GM18502 (cell line): ENCODE data around the gene C2orf15.
"Not testable (repeated sequence)": the region's sequence is repeated elsewhere in the genome, so short reads cannot be mapped to it uniquely, and the experiment has no call there.

Experiments used
- ATAC-seq: cut with Tn5 transposase; IDR thresholded peaks from one replicate; pipeline ENCODE4 v1.9.1; 2021; ENCODE audit warnings: mild to moderate bottlenecking; ENCODE audit not compliant: unreplicated experiment, poor library complexity

C2orf15 gene, protein sequence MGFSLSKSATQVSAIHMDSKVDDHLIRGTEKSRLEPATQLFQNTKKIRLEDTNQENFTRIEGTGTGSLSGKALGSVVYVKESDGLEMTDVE

GRCh38 chr2:99141110-99142108 is at the start of gene C2orf15:
Gene C2orf15 (plus strand): TSS chr2:99141707. CDS start chr2:99150559, 8,852 bp downstream.
- peak; percentile 91 for ATAC-seq

DNA sequence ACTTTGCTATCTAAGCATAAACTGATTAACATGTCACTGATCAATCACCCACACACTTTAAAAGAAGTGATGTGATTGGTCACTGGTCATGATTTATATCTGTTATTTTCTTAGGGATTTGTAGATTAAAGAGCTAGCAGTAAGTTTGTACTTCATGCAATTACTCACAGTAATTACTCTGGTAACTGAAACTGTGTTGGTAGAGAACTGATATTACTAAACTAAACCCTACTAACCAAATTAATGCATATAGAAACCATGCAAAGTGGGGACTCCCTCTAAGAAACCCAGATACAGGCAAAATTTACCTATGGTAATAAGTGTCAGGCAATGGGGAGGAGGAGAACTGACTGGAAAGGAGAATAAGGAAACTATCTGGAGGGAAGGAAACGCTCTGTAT is 44.8 kb upstream of the C2orf15 start:
- ATAC-seq, result no peak

DNA sequence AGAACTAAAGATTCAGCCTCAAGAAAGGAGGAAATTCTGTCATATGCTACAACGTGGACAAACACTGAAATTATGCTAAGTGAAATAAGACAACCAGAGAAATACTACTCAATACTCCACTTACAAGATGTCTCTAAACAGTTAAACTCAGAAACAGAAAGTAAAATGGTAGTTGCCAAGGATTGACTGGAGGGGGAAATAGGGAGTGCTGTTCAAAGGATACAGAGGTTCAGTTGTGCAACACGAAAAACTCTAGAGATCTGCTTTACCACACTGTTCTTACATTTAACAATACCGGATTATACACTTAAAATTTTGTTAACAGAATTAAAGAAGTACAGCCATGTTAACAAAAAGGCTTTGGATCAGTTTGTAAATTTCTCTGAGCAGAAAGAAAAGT is 39.8 kb upstream of the C2orf15 start:
- no peak for ATAC-seq

DNA sequence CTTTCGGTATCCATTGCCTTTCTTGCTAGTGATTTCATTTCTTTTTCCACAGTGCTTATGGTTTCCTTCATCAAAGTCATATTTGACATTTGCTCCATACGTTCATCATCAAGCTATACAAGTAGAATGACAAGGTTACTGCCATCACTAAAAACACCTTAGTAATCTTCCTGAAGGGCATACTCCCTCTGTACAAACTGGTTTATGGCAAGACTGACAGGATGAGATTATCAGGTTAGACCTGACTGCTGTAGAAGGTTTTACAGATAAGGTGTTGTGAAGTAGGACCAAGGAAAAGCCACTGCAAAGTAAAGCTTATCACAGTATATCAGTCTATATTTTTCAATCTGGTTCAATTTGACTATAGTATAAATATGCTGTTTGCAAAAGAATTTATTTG is 37.5 kb upstream of the C2orf15 start:
- ATAC-seq, result no peak

DNA sequence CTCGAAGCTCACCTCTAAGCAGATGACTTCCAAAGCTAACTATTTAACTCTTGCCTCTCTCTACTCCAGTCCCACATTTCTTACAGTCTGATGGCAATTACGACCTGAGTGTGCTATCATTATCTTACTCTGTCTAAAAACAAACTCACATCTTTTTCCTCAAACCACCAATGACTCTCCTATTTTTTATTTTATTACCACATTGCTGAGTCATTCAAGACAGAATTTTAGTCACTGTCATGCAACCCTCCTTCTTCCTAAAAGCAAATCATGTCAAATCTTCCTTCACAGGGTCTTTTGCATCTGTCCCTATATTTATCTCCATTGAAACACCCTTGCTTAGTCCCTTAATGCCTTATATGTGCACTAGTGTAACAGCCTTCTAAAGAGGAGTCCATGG is 34.6 kb upstream of the C2orf15 start:
- ATAC-seq, result no peak

GRCh38 chr2:99111236-99111635 is 30.3 kb upstream of the C2orf15 start:
- ATAC-seq, result no peak

DNA sequence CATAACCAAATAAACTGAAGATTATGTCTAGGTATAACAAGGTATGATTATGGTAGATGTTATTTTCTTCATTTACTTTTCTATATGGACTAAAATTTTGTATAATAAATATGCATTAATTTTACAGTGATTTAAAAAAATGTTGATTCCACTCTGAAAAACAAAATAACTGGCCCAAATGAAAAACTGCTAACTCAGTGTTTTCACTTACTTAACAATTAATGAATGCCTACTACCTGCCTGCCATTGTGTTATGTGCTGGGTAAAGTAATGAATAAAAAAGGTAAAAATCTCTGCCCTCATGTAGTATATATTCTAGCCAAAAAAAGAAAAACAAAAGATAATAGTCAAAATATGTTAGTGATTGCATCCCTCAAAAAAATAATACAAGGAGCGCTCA is 29.6 kb upstream of the C2orf15 start:
- ATAC-seq, result no peak

DNA sequence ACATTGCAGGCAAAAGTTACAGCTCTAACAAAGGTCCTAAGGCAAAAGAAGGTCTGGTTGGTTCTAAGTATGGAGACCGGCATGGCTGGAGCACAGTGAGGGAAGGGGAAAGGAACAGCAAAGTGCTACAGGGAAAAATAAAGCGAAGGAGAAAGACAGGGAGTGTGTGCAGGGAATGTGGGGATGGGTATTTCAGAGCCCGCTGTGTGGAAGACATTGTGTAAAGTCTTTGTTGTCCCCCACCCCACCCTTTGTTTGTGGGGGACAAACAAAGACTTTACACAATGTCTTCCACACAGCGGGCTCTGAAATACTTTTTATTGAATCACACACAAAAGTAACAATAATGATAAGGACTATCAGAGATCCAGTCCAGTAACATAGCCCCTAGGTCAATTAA is 28.9 kb upstream of the C2orf15 start:
- no peak for ATAC-seq

- no peak for ATAC-seq
Observed at GRCh38 chr2:99127981-99128380, 13.5 kb upstream of the C2orf15 start.

- ATAC-seq, result not testable (repeated sequence)
Observed at GRCh38 chr2:99135044-99135556, 6.4 kb upstream of the C2orf15 start.

- ATAC-seq, result no peak
Observed at GRCh38 chr2:99139003-99139402, 2.5 kb upstream of the C2orf15 start.

GRCh38 chr2:99140056-99140859 is 1.2 kb upstream of the C2orf15 start:
- no peak for ATAC-seq

DNA sequence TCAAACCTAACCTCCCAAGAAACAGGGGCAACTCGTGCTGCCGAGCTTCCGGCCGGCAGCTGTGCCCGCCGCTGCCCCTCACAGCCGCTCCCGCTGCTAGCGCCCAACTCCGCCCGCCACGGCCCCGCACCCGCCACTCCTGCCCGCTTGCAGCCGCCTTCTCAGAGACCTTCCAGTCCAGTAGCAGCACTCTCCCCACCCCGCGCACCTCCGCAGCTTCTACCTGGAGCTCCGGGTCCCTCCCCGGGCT is 722 bp upstream of the C2orf15 start:
- peak; percentile 29 for ATAC-seq

DNA sequence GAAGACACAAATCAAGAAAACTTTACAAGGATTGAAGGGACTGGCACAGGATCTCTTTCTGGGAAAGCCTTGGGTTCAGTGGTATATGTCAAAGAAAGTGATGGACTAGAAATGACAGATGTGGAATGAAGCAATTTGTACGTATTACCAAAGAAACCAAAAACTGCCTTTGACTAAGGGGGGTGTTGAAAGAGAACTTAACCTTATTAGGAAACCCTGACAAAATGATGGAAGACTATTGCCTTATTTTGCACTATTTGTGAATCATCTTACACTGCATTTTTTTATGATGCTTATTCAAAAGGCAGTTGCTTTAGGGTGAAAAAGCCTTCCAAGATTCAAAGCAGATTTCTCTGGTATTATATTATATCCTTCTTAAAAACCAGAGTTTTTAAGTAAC is 9.2 kb downstream of the C2orf15 start:
- no peak for ATAC-seq

DNA sequence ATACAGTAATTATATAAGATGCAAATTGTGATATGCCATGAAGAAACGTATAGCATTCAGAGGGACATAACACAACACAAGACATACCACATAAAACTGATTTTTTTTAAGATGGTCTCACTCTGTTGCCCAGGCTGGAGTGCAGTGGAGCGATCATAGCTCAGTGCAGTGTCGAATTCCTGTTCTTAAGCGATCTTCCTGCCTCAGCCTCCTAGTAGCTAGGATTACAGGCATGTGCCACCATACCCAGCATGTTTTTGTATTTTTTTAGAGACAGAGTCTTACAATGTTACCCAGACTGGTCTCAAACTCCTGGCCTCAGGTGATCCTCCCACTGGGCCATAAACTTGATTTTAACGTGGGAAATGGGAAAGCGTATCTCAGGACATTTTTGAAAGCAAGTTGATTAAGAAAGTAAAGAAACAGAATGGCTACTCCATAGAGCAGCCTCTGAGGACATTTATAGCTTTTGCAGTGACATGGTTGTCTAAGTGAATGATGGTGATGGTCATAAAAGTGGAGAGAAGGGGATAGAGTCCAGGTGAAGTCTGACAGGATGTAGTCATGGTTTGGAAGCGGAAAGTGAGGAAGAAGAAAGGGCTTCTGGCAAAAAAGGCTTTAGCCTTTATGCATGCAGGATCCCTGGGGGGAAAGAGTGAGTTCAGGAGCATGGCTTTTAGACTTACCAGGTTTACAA is 10.8 kb downstream of the C2orf15 start:
- ATAC-seq, result no peak

GRCh38 chr2:99153921-99154604 is 12.6 kb downstream of the C2orf15 start:
- no peak for ATAC-seq

DNA sequence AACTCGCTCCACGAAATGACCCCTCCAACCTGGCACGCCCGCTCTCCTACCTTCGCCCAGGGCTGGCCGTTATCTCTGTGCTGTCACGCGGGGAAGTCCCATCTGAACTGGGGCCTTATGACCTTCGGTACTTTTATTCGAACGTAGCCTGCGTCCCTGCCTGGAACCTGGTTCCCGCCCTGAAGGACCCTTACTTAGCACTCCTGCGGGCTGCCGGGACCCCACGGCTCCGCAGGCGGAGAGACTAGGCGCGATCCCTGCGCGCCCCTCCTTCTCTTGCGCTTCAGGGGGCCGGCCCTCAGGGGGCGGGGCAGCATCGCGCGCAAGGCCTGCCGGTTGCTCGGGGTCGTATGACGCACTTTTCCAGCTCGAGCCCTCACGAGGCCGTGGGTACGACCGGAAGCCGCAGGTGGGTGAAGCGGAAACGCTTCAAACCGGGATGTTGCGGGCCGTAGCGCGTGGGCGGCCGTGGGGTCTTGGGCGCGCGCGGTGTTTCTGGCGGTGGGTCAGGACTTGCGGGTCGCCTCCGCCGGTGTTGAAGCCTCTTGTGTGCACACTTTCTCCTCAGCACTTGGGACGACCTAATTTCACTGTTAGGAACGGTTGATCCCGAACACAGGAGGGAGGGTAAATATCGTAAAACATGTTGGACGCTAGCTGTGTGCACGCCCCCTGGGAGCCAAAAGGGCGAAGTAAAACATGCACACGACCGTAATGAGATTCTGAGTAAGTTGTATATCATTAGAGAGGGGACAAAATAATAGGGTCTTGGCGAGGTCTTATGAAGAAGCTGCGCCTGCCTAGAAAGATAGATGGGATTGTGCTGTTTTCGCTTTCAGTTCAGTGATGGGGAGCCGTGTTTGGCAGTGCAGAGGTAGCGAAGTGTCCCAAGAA is 13.4 kb downstream of the C2orf15 start, which contains the start of the genes LIPT1 and TSGA10:
LIPT1 (plus strand) TSS at position 325 of the 894 bp plus-strand sequence. CDS start 6,991 bp downstream, outside the sequence.
TSGA10 (minus strand) TSS at position 300 of the 894 bp plus-strand sequence. CDS start 45,503 bp downstream, outside the sequence.
- ATAC-seq, result peak; percentile 97

- no peak for ATAC-seq
Observed at GRCh38 chr2:99156891-99157290, 15.4 kb downstream of the C2orf15 start.

DNA sequence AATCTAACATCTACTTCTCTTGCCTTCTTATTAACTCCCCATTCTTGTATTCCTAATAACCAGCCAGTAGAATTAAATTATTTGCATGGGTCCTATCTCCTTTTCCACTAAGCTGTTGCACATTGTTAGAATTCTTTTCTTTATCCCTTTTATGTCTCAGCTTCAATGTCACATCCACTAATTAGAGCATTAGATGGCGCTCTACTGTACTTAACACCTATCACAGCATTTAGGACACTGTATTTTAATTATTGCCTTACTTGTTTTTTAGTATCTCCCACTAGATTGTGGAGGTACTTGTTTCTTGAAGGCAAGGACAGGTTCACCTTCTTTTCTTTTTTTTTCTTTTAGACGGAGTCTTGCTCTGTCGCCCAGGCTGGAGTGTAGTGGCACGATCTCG is 17.1 kb downstream of the C2orf15 start:
- no peak for ATAC-seq
